K562 (cell line): ENCODE measurements around the gene SLC25A45. TPM values are rescaled to one million over a fixed set of nuclear protein-coding genes. Genes with fewer than 3 reads are reported as not detected.
A peak's percentile ranks its signal among the peaks of the same experiment; 100 is the strongest.

Experiments
- ARID3B ChIP-seq: fragments of 250-450 bp; sonication (Bioruptor Pico); IDR thresholded peaks from 2 replicates; pipeline ENCODE4 v1.4.0; 2020; ENCODE audit warnings: borderline replicate concordance
- BRD4 ChIP-seq: fragments of 200-600 bp; sonication (generic); IDR thresholded peaks from 2 replicates; pipeline ENCODE4 v1.6.1; 2017; ENCODE audit warnings: inconsistent platforms
- CUX1 ChIP-seq: fragments of 200-800 bp; sonication (Bioruptor generic); IDR thresholded peaks from 2 replicates; pipeline ENCODE4 v1.6.1; 2016; ENCODE audit warnings: missing genetic modification characterization, missing compliant biosample characterization
- CXXC5 ChIP-seq: fragments of 250-450 bp; sonication (Bioruptor Pico); IDR thresholded peaks from 2 replicates; pipeline ENCODE4 v1.8.0; 2022; ENCODE audit warnings: inconsistent platforms, mild to moderate bottlenecking, moderate library complexity
- HDAC6 ChIP-seq: IDR thresholded peaks from 2 replicates; pipeline ENCODE4 v1.6.1; 2012; ENCODE audit warnings: low read depth, mild to moderate bottlenecking, control low read depth, inconsistent platforms, low read length, moderate library complexity
- RBFOX2 ChIP-seq: fragments of 200-400 bp; formaldehyde crosslinking; IDR thresholded peaks from 2 replicates; pipeline ENCODE4 v1.6.1; 2017; ENCODE audit warnings: low read depth, mild to moderate bottlenecking, low read length, moderate library complexity
- STAT5A ChIP-seq: IDR thresholded peaks from 2 replicates; pipeline ENCODE4 v1.6.1; 2012; ENCODE audit warnings: low read length, inconsistent platforms, borderline replicate concordance
- ZNF184 ChIP-seq: sonication (generic); formaldehyde crosslinking; IDR thresholded peaks from 2 replicates; pipeline ENCODE4 v1.5.0; 2020; ENCODE audit warnings: missing genetic modification reagents
- ZNF592 ChIP-seq: fragments of 450-650 bp; IDR thresholded peaks from 2 replicates; pipeline ENCODE4 v1.6.1; 2017; ENCODE audit warnings: antibody characterized with exemption, mild to moderate bottlenecking
- ZNF79 ChIP-seq: fragments of 250-450 bp; sonication (Bioruptor Pico); IDR thresholded peaks from 2 replicates; pipeline ENCODE4 v1.4.0; 2020; ENCODE audit warnings: low read depth, mild to moderate bottlenecking, moderate library complexity
- polyA plus RNA-seq, 8 experiments: library from polyadenylated mRNA; depleted of rRNA in 4 of 8; stranded (reverse) in 5 of 8; unstranded in 3 of 8; fragments of >200 nt; fragmentation: Nextera tagmentation in 2 of 8; fragmentation: Illumina TruSeq in 1 of 8; extraction: Ambion mirVana in 2 of 8; extraction: Trizol in 1 of 8; gene quantifications; 2 replicates each; pipeline versions ENCODE4 v1.2.1 to v1.2.3, GENCODE V29; 2011 to 2014; ENCODE audit warnings: inconsistent platforms in 1 of 8, missing spikeins in 1 of 8
- total RNA-seq, 7 experiments: library from RNA; depleted of rRNA in 6 of 7; stranded (reverse); fragments of >200 nt in 6 of 7; fragmentation: Illumina TruSeq in 2 of 7; extraction: Trizol in 2 of 7; gene quantifications; 2 replicates each; pipeline versions ENCODE4 v1.2.1 to v1.2.3, GENCODE V29; 2011 to 2021; ENCODE audit warnings: low replicate concordance in 1 of 7

Gene SLC25A45
- total and polyA plus RNA-seq, 9 of the 15 experiments (the other 6 are each of a cell fraction or from before 2014, with no cell fraction given), result 0.15 to 2.3 (median 0.68) TPM

GRCh38 chr11:65420506-65420905, 38.1 kb upstream of the SLC25A45 start (continued):
- 0 out of 2 replicates have a peak, but pooled peaks have one; percentile 32 for TF ChIP-seq CUX1 (CRISPR knock-in tag)
- no peak for TF ChIP-seq HDAC6
- TF ChIP-seq ZNF79, result no peak
- no peak for TF ChIP-seq BRD4
- no peak for TF ChIP-seq ZNF592
- no peak for TF ChIP-seq RBFOX2
- no peak for TF ChIP-seq CXXC5 (CRISPR knock-in tag)
- TF ChIP-seq ZNF184 (CRISPR knock-in tag), result no peak
- TF ChIP-seq STAT5A, result no peak
- no peak for TF ChIP-seq ARID3B (CRISPR knock-in tag)
